ENCODE results near the gene UBE2L5. TPM values are rescaled to one million over a fixed set of nuclear protein-coding genes. Genes with fewer than 3 reads are reported as not detected.

UBE2L5 gene
- under 1 TPM in 1 of 2 experiments, not detected in 1; 0.11 TPM for total RNA-seq

GRCh38 chr13:30422054-30422839 is at the start of gene UBE2L5:
Gene UBE2L5 (plus strand): TSS chr13:30422493. CDS start chr13:30427991, 5,498 bp downstream.
- Mint-ChIP-seq H3K27me3 (no peaks in the 10 kb centered on the region), H3K9me3 (ENCODE audit: low read depth) (no peaks in the 10 kb centered on the region)

GRCh38 chr13:30373727-30374126 is 48.6 kb upstream of the UBE2L5 start:
- peaks cover 89% of the 10 kb centered on the region for H3K4me1 Mint-ChIP-seq
- H3K27me3 Mint-ChIP-seq = no peaks in the 10 kb centered on the region
- peaks cover 5% of the 10 kb centered on the region for H3K36me3 Mint-ChIP-seq (ENCODE audit: low read depth)
- ChIA-PET CTCF (interaction anchor here (0.7 to 2.6 kb wide), 8 partner anchors 9 to 261 kb away, joined by 3 to 9 read pairs (median 4); no protein-coding TSS in a partner anchor), POLR2A (interaction anchor here (1.8 kb wide), 1 partner anchor 92 kb away, joined by 9 read pairs; the partner anchor contains the start of gene HMGB1)
- intact Hi-C loops (cut with DNase I, micrococcal nuclease) = loop anchor here (2.0 to 10.0 kb wide), 8 partner anchors 34 to 671 kb away; partner anchors contain the start of genes USPL1 (in 2 of the 2) and KATNAL1 (in 1 of the 2)
- H3K27ac Mint-ChIP-seq = peak overlapping the region; percentile 83
- H3K9me3 Mint-ChIP-seq (ENCODE audit: low read depth) = no peaks in the 10 kb centered on the region
- peak; percentile 67 for DNase-seq
- ATAC-seq = no peak
- peak overlapping the region; percentile 45 for H3K4me3 Mint-ChIP-seq

More at GRCh38 chr13:30422054-30422839, at the start of gene UBE2L5:
- DNase-seq (peak; percentile 85), ATAC-seq (peak; percentile 96)
- intact Hi-C loops (cut with DNase I, micrococcal nuclease) = loop anchor here (1.0 to 2.0 kb wide), 6 partner anchors 8 to 195 kb away; partner anchors contain the start of genes HMGB1 (in 1 of the 2) and USPL1 (in 1 of the 2)
- Mint-ChIP-seq H3K4me3 (peak within 1 kb of the TSS; percentile 77), H3K36me3 (ENCODE audit: low read depth) (no peaks in the 10 kb centered on the region), H3K27ac (peak within 1 kb of the TSS; percentile 69), H3K4me1 (peaks cover 12% of the 10 kb centered on the region)
- CTCF ChIA-PET = interaction anchor here (0.7 to 1.4 kb wide), 3 partner anchors 14 to 33 kb away, joined by 3 to 4 read pairs (median 3); no protein-coding TSS in a partner anchor
- POLR2A ChIA-PET = interaction anchor here (0.6 to 1.2 kb wide), 4 partner anchors 27 to 318 kb away, joined by 3 to 6 read pairs (median 4); partner anchors contain the start of gene KATNAL1

- no peaks in the 10 kb centered on the region for H3K27me3 Mint-ChIP-seq
- peaks cover 90% of the 10 kb centered on the region for H3K4me1 Mint-ChIP-seq
- POLR2A ChIA-PET = interaction anchor here (0.7 to 1.8 kb wide), 3 partner anchors 14 to 659 kb away, joined by 3 to 9 read pairs (median 3); partner anchors contain the start of gene HMGB1
- H3K4me3 Mint-ChIP-seq = peak overlapping the region; percentile 73
- ATAC-seq (no peak), DNase-seq (no peak)
- H3K9me3 Mint-ChIP-seq (ENCODE audit: low read depth) = no peaks in the 10 kb centered on the region
- CTCF ChIA-PET = interaction anchor here (0.9 to 1.6 kb wide), 8 partner anchors 9 to 229 kb away, joined by 3 to 10 read pairs (median 5); no protein-coding TSS in a partner anchor
- H3K36me3 Mint-ChIP-seq (ENCODE audit: low read depth) = peaks cover 2% of the 10 kb centered on the region
- peak overlapping the region; percentile 66 for H3K27ac Mint-ChIP-seq
- intact Hi-C loops (cut with DNase I, micrococcal nuclease) = loop anchor here (5.0 to 10.0 kb wide), 4 partner anchors 199 to 669 kb away; partner anchors contain the start of gene UBL3 (in 1 of the 2)
Observed at GRCh38 chr13:30375265-30375835, 46.9 kb upstream of the UBE2L5 start.

- ChIA-PET CTCF (interaction anchor here (1.0 to 1.6 kb wide), 4 partner anchors 9 to 29 kb away, joined by 4 to 10 read pairs (median 6); no protein-coding TSS in a partner anchor), POLR2A (interaction anchor here (0.7 to 1.2 kb wide), 2 partner anchors 9 to 658 kb away, joined by 3 read pairs; no protein-coding TSS in a partner anchor)
- Mint-ChIP-seq H3K4me1 (peaks cover 82% of the 10 kb centered on the region), H3K27ac (peak overlapping the region; percentile 87), H3K4me3 (peak overlapping the region; percentile 73), H3K36me3 (ENCODE audit: low read depth) (peaks cover 2% of the 10 kb centered on the region), H3K27me3 (no peaks in the 10 kb centered on the region), H3K9me3 (ENCODE audit: low read depth) (peaks cover 3% of the 10 kb centered on the region)
- ATAC-seq = peak; percentile 80
- peak; percentile 79 for DNase-seq
- intact Hi-C loops (cut with DNase I, micrococcal nuclease) = loop anchor here (2.0 to 10.0 kb wide), 7 partner anchors 18 to 668 kb away; partner anchors contain the start of genes KATNAL1 (in 1 of the 2) and UBL3 (in 1 of the 2)
Observed at GRCh38 chr13:30376426-30377311, 45.6 kb upstream of the UBE2L5 start.

DNA sequence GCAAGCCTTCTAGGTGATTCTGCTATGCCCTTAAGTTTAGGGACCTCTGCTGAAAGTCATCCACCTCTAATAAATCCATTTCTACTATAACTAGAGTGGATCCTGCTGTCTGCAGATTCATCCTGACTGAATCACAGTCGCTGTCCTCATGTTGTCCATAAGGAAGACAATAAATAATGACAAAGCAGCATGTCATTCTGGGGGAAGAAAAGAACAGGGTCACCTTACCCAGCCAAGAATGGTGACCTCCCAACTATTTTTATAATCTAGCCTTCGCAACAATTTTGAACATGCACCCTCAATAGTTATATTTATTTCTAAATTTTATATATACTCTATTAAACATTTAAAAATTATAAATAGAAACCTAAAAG is 45.0 kb upstream of the UBE2L5 start:
- Mint-ChIP-seq H3K27ac (peak overlapping the region; percentile 87), H3K4me3 (peak overlapping the region; percentile 73), H3K36me3 (ENCODE audit: low read depth) (peaks cover 2% of the 10 kb centered on the region), H3K4me1 (peaks cover 79% of the 10 kb centered on the region), H3K27me3 (no peaks in the 10 kb centered on the region), H3K9me3 (ENCODE audit: low read depth) (peaks cover 3% of the 10 kb centered on the region)
- ChIA-PET POLR2A (interaction anchor here (1.2 kb wide), 1 partner anchor 8 kb away, joined by 3 read pairs; no protein-coding TSS in a partner anchor), CTCF (interaction anchor here (1.0 to 1.6 kb wide), 3 partner anchors 8 to 14 kb away, joined by 4 to 10 read pairs (median 5); no protein-coding TSS in a partner anchor)
- ATAC-seq (no peak), DNase-seq (no peak)
- intact Hi-C loops (cut with DNase I, micrococcal nuclease) = loop anchor here (2.0 to 10.0 kb wide), 7 partner anchors 18 to 668 kb away; partner anchors contain the start of genes KATNAL1 (in 1 of the 2) and UBL3 (in 1 of the 2)

GRCh38 chr13:30378191-30378590 is 44.1 kb upstream of the UBE2L5 start:
- ATAC-seq (no peak), DNase-seq (no peak)
- Mint-ChIP-seq H3K4me3 (no peak overlapping the region), H3K27ac (peak overlapping the region; percentile 43), H3K36me3 (ENCODE audit: low read depth) (peaks cover 2% of the 10 kb centered on the region), H3K4me1 (peaks cover 77% of the 10 kb centered on the region), H3K9me3 (ENCODE audit: low read depth) (peaks cover 3% of the 10 kb centered on the region), H3K27me3 (no peaks in the 10 kb centered on the region)
- intact Hi-C loops (cut with DNase I, micrococcal nuclease) = loop anchor here (5.0 to 10.0 kb wide), 4 partner anchors 197 to 667 kb away; partner anchors contain the start of gene UBL3 (in 1 of the 2)
- ChIA-PET CTCF (interaction anchor here (0.8 to 1.3 kb wide), 4 partner anchors 11 to 125 kb away, joined by 3 to 6 read pairs (median 3); no protein-coding TSS in a partner anchor), POLR2A (no interaction called here)

GRCh38 chr13:30381049-30381448 is 41.2 kb upstream of the UBE2L5 start:
- H3K4me3 Mint-ChIP-seq = no peak overlapping the region
- no peaks in the 10 kb centered on the region for H3K27me3 Mint-ChIP-seq
- ATAC-seq (no peak), DNase-seq (no peak)
- peaks cover 3% of the 10 kb centered on the region for H3K9me3 Mint-ChIP-seq (ENCODE audit: low read depth)
- no peaks in the 10 kb centered on the region for H3K36me3 Mint-ChIP-seq (ENCODE audit: low read depth)
- CTCF ChIA-PET = no interaction called here
- H3K4me1 Mint-ChIP-seq = peaks cover 53% of the 10 kb centered on the region
- POLR2A ChIA-PET = no interaction called here
- no peak overlapping the region for H3K27ac Mint-ChIP-seq
- intact Hi-C loops (cut with DNase I, micrococcal nuclease) = no loop called here

- peak overlapping the region; percentile 35 for H3K4me3 Mint-ChIP-seq
- ChIA-PET CTCF (interaction anchor here (1.0 to 1.5 kb wide), 4 partner anchors 10 to 13 kb away, joined by 3 to 9 read pairs (median 4); no protein-coding TSS in a partner anchor), POLR2A (interaction anchor here (0.6 kb wide), 3 partner anchors 35 to 527 kb away, joined by 3 to 9 read pairs (median 5); no protein-coding TSS in a partner anchor)
- ATAC-seq = peak; percentile 23
- no peaks in the 10 kb centered on the region for H3K27me3 Mint-ChIP-seq
- intact Hi-C loops (cut with DNase I, micrococcal nuclease) = no loop called here
- no peaks in the 10 kb centered on the region for H3K36me3 Mint-ChIP-seq (ENCODE audit: low read depth)
- peak overlapping the region; percentile 30 for H3K27ac Mint-ChIP-seq
- H3K9me3 Mint-ChIP-seq (ENCODE audit: low read depth) = peaks cover 3% of the 10 kb centered on the region
- peak; percentile 30 for DNase-seq
- peaks cover 37% of the 10 kb centered on the region for H3K4me1 Mint-ChIP-seq
Observed at GRCh38 chr13:30382836-30383525, 39.3 kb upstream of the UBE2L5 start.

GRCh38 chr13:30388406-30389283 is 33.6 kb upstream of the UBE2L5 start:
- Mint-ChIP-seq H3K4me3 (peak overlapping the region; percentile 57), H3K27ac (peak overlapping the region; percentile 77), H3K9me3 (ENCODE audit: low read depth) (no peaks in the 10 kb centered on the region), H3K36me3 (ENCODE audit: low read depth) (no peaks in the 10 kb centered on the region), H3K4me1 (peaks cover 27% of the 10 kb centered on the region), H3K27me3 (no peaks in the 10 kb centered on the region)
- ATAC-seq = peak; percentile 25
- DNase-seq = no peak
- POLR2A ChIA-PET = interaction anchor here (0.5 to 1.2 kb wide), 2 partner anchors 14 to 76 kb away, joined by 3 read pairs; no protein-coding TSS in a partner anchor
- CTCF ChIA-PET = interaction anchor here (0.7 to 2.5 kb wide), 9 partner anchors 10 to 273 kb away, joined by 3 to 10 read pairs (median 3); partner anchors contain the start of gene UBE2L5
- intact Hi-C loops (cut with DNase I, micrococcal nuclease) = no loop called here

All from activated CD4-positive, alpha-beta T cell treated with anti-CD3 and anti-CD28 coated beads for 36 hours (primary cell).